Adrenal gland (tissue), 12 donors: Measurements from ENCODE around the gene FADS3. TPM values are rescaled to one million over a fixed set of nuclear protein-coding genes. Genes with fewer than 3 reads are reported as not detected.

Experiments
- DNase-seq, 7 donors: peaks; one replicate each; pipeline ENCODE4 v3.0.0-alpha.2; 2019 to 2020
- H3K27ac ChIP-seq, 5 donors: fragments of 200-600 bp; sonication (generic) in 4 of 5; 1 replicate in 3 of 5; 2 replicates in 2 of 5; pipeline versions ENCODE4 v1.5.1 to v1.8.0; 2016 to 2020; ENCODE audit warnings: mild to moderate bottlenecking in 1 of 5
- H3K27me3 ChIP-seq: fragments of 200-600 bp; 2 replicates; pipeline ENCODE4 v1.8.0; 2021
- H3K36me3 ChIP-seq, 2 donors: fragments of 200-600 bp; replicated peaks in 1 of 2; 1 replicate in 1 of 2; 2 replicates in 1 of 2; pipeline versions ENCODE4 v1.5.1 to v1.8.0; 2018 to 2022
- H3K4me1 ChIP-seq, 2 donors: fragments of 200-600 bp; replicated peaks in 1 of 2; 1 replicate in 1 of 2; 2 replicates in 1 of 2; pipeline versions ENCODE4 v1.5.1 to v1.8.0; 2018 to 2021
- H3K4me3 ChIP-seq, 4 donors: fragments of 200-600 bp; sonication (generic) in 3 of 4; one replicate each; pipeline ENCODE4 v1.5.1; 2016 to 2018
- H3K9me3 ChIP-seq, 3 donors: fragments of 200-600 bp; sonication (generic) in 1 of 3; replicated peaks in 1 of 3; 1 replicate in 2 of 3; 2 replicates in 1 of 3; pipeline versions ENCODE4 v1.5.1 to v1.8.0; 2016 to 2021
- CTCF ChIP-seq, 6 experiments: fragments of 450-650 bp in 4 of 6; fragments of 200-600 bp in 2 of 6; sonication (generic) in 1 of 6; IDR thresholded peaks; 1 replicate in 5 of 6; 2 replicates in 1 of 6; pipeline versions ENCODE4 v1.5.1 to v1.8.0; 2016 to 2021; ENCODE audit warnings: antibody characterized with exemption in 6 of 6, mild to moderate bottlenecking in 2 of 6, moderate library complexity in 1 of 6
- POLR2A ChIP-seq, 2 donors: fragments of 450-650 bp; IDR thresholded peaks; one replicate each; pipeline ENCODE4 v1.6.1; 2017; ENCODE audit warnings: antibody characterized with exemption in 2 of 2, mild to moderate bottlenecking in 2 of 2, moderate library complexity in 1 of 2
- WGBS, 4 donors: extraction: QIAGEN DNeasy Blood & Tissue Kit in 2 of 4; methylation state at CpG; one replicate each; pipeline versions ENCODE4 v1.1.5 to v1.1.7; 2013 to 2017; 5-methylcytosine and 5-hydroxymethylcytosine counted together
- intact Hi-C, 2 donors: fragments of 100-400 bp; cut with DNase I; formaldehyde crosslinking; loops; one replicate each; pipeline versions ENCODE4 v1.14.1 to v1.15.0; 2022 to 2023
- polyA plus RNA-seq, 3 donors: library from polyadenylated mRNA; stranded (reverse); fragments of 200-250 nt in 2 of 3; fragments of 350-450 nt in 1 of 3; fragmentation: Illumina TruSeq in 1 of 3; extraction: RNeasy Lipid Tissue Mini Kit (QIAGEN cat#74804) in 1 of 3; gene quantifications; one replicate each; pipeline ENCODE4 v1.2.3, GENCODE V29; 2013 to 2014
- total RNA-seq, 9 donors: library from RNA; depleted of rRNA in 4 of 9; stranded (reverse); fragments of >200 nt in 4 of 9; fragments of 120-200 nt in 1 of 9; fragmentation: NEBNext Ultra II Directional in 1 of 9; extraction: Animal tissue kit (Norgen Biotek cat#: 25700) in 1 of 9; gene quantifications; one replicate each; pipeline versions ENCODE4 v1.1.0 to v1.2.4, GENCODE V29; 2013 to 2023
- donor health status: healthy with polysubstance abuse.
- donor health status: Bipolar disorder and iron deficiency.
- donor health status: DM: yes; HTN: yes; CAD: no.
- donor health status: DM: no; HTN: no; CAD: no.
- donor health status: DM: no; HTN: no; CAD: no.
- donor health status: DM: yes; HTN: yes; CAD: no.

The FADS3 gene
- total and polyA plus RNA-seq, 12 donors = 22.2 to 175 (median 105) TPM

- Histone ChIP-seq H3K4me3 (no peak overlapping the region), H3K36me3 (peaks cover 0 to 66% of the 10 kb centered on the region in 2 donors), H3K27me3 (no peaks in the 10 kb centered on the region), H3K4me1 (peaks cover 0 to 8% of the 10 kb centered on the region in 2 donors), H3K27ac (peak overlapping the region in 1 of 5 donors; percentile 16), H3K9me3 (no peaks in the 10 kb centered on the region)
- intact Hi-C loops = no loop called here
- WGBS, 4 donors = 86 to 91% (median 89%) methylated on average over 12 to 18 of the region's 18 CpGs
- no peak for TF ChIP-seq POLR2A (IDR thresholded peaks at IDR 0.05)
- TF ChIP-seq CTCF (IDR thresholded peaks at IDR 0.05) = no peak
- DNase-seq = no peak
These were observed 28.4 kb downstream of the FADS3 start for GRCh38 chr11:61862714-61863547.

- Histone ChIP-seq H3K4me3 (no peak overlapping the region), H3K27me3 (no peaks in the 10 kb centered on the region), H3K36me3 (peaks cover 0 to 79% of the 10 kb centered on the region in 2 donors), H3K4me1 (peaks cover 3 to 13% of the 10 kb centered on the region in 2 donors), H3K27ac (peak overlapping the region in 2 of 5 donors; percentile 34 to 44), H3K9me3 (no peaks in the 10 kb centered on the region)
- TF ChIP-seq POLR2A (IDR thresholded peaks at IDR 0.05) = no peak
- TF ChIP-seq CTCF (IDR thresholded peaks at IDR 0.05) = no peak
- no peak for DNase-seq
- 30 to 46% (median 35%) methylated on average over 6 to 9 of the region's 9 CpGs for whole genome bisulfite sequencing, 4 donors
- intact Hi-C loops = no loop called here
These were observed 29.7 kb downstream of the FADS3 start for GRCh38 chr11:61861634-61862033.

GRCh38 chr11:61860054-61860903, 31.1 kb downstream of the FADS3 start:
- DNase-seq = peak; percentile 79 to 94 (median 91)
- WGBS, 4 donors = 57 to 68% (median 59%) methylated on average over 14 to 16 of the region's 16 CpGs
- TF ChIP-seq POLR2A (IDR thresholded peaks at IDR 0.05) (no peak), CTCF (IDR thresholded peaks at IDR 0.05) (no peak)
- Histone ChIP-seq H3K27me3 (no peaks in the 10 kb centered on the region), H3K4me3 (no peak overlapping the region), H3K4me1 (peaks cover 11 to 22% of the 10 kb centered on the region in 2 donors), H3K36me3 (peaks cover 0 to 69% of the 10 kb centered on the region in 2 donors), H3K27ac (peak overlapping the region in 3 of 5 donors; percentile 17 to 72 (median 39)), H3K9me3 (no peaks in the 10 kb centered on the region)
- intact Hi-C loops = no loop called here
